ENCODE results near the gene ZNF785.

DNA sequence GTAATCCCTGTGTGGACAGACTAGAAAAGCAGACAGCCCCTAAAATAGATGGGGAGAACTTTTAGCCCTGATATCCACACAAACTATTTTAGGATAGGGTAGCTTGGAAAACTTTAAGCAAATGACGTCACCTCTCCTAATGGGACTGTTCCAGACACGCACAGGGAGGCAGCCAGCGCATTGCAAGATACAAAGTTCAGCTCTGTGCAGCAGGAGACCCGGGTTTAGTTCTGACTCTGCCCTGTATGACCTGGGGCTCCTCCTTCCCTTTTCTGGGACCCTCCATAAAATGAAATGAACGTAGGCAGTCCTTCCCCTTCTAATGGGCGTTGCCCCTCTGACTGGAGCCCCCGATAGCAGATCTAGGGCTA, 18.4 kb upstream of the ZNF785 start:
- TF ChIP-seq, protein P1, sequence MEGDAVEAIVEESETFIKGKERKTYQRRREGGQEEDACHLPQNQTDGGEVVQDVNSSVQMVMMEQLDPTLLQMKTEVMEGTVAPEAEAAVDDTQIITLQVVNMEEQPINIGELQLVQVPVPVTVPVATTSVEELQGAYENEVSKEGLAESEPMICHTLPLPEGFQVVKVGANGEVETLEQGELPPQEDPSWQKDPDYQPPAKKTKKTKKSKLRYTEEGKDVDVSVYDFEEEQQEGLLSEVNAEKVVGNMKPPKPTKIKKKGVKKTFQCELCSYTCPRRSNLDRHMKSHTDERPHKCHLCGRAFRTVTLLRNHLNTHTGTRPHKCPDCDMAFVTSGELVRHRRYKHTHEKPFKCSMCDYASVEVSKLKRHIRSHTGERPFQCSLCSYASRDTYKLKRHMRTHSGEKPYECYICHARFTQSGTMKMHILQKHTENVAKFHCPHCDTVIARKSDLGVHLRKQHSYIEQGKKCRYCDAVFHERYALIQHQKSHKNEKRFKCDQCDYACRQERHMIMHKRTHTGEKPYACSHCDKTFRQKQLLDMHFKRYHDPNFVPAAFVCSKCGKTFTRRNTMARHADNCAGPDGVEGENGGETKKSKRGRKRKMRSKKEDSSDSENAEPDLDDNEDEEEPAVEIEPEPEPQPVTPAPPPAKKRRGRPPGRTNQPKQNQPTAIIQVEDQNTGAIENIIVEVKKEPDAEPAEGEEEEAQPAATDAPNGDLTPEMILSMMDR (IDR thresholded peaks at IDR 0.05): no peak
- TF ChIP-seq POLR2AphosphoS5 (IDR thresholded peaks at IDR 0.05): no peak
- TF ChIP-seq POLR2A (IDR thresholded peaks at IDR 0.05; ENCODE audit: low read depth): no peak

Measured in esophagus muscularis mucosa (tissue), 3 donors.